ENCODE data around the gene SELP. TPM values are rescaled to one million over a fixed set of nuclear protein-coding genes. Genes with fewer than 3 reads are reported as not detected.

The SELP gene
- total RNA-seq, 2 donors from 2014 or later = 13.7 to 16.7 TPM

GRCh38 chr1:169565335-169566271 is 64.3 kb downstream of the SELP start:
- H3K27ac ChIP-seq = no peak overlapping the region
- H3K4me3 ChIP-seq = no peak overlapping the region
- H3K27me3 ChIP-seq = no peaks in the 10 kb centered on the region
- DNase-seq (ENCODE audit: low spot score) = no peak
- TF ChIP-seq CTCF (IDR thresholded peaks at IDR 0.05) = no peak
- H3K36me3 ChIP-seq = no peaks in the 10 kb centered on the region
- peaks cover 0 to 7% of the 10 kb centered on the region in 2 donors for H3K9me3 ChIP-seq
- peaks cover 0 to 6% of the 10 kb centered on the region in 2 donors for H3K4me1 ChIP-seq

GRCh38 chr1:169563650-169564049 is 66.3 kb downstream of the SELP start:
- Histone ChIP-seq H3K36me3 (no peaks in the 10 kb centered on the region), H3K27me3 (no peaks in the 10 kb centered on the region), H3K4me1 (peaks cover 0 to 6% of the 10 kb centered on the region in 2 donors), H3K27ac (no peak overlapping the region), H3K9me3 (peaks cover 0 to 7% of the 10 kb centered on the region in 2 donors), H3K4me3 (no peak overlapping the region)
- no peak for DNase-seq (ENCODE audit: low spot score)
- no peak for TF ChIP-seq CTCF (IDR thresholded peaks at IDR 0.05)

GRCh38 chr1:169563019-169563615 is 66.8 kb downstream of the SELP start:
- Histone ChIP-seq H3K4me1 (peaks cover 0 to 6% of the 10 kb centered on the region in 2 donors), H3K9me3 (peaks cover 0 to 7% of the 10 kb centered on the region in 2 donors), H3K27ac (no peak overlapping the region), H3K4me3 (no peak overlapping the region), H3K36me3 (no peaks in the 10 kb centered on the region), H3K27me3 (no peaks in the 10 kb centered on the region)
- TF ChIP-seq CTCF (IDR thresholded peaks at IDR 0.05) = no peak
- no peak for DNase-seq (ENCODE audit: low spot score)

GRCh38 chr1:169561692-169562091 is 68.2 kb downstream of the SELP start:
- no peak overlapping the region for H3K4me3 ChIP-seq

GRCh38 chr1:169557131-169557530 is 72.8 kb downstream of the SELP start:
- no peaks in the 10 kb centered on the region for H3K27me3 ChIP-seq
- H3K9me3 ChIP-seq = no peaks in the 10 kb centered on the region
- no peak for DNase-seq (ENCODE audit: low spot score)
- no peak overlapping the region for H3K27ac ChIP-seq
- H3K4me1 ChIP-seq = no peaks in the 10 kb centered on the region
- H3K36me3 ChIP-seq = no peaks in the 10 kb centered on the region
- no peak for TF ChIP-seq CTCF (IDR thresholded peaks at IDR 0.05)
- no peak overlapping the region for H3K4me3 ChIP-seq

More at GRCh38 chr1:169561692-169562091, 68.2 kb downstream of the SELP start:
- Histone ChIP-seq H3K27ac (no peak overlapping the region), H3K27me3 (no peaks in the 10 kb centered on the region), H3K36me3 (no peaks in the 10 kb centered on the region), H3K9me3 (peaks cover 0 to 7% of the 10 kb centered on the region in 2 donors), H3K4me1 (peaks cover 0 to 6% of the 10 kb centered on the region in 2 donors)
- TF ChIP-seq CTCF (IDR thresholded peaks at IDR 0.05) = no peak
- no peak for DNase-seq (ENCODE audit: low spot score)

All from right atrium auricular region (tissue), 2 donors.